Pulmonary artery endothelial cell (primary cell): Measurements from ENCODE around the gene INTS1. TPM values are rescaled to one million over a fixed set of nuclear protein-coding genes. Genes with fewer than 3 reads are reported as not detected.

Source experiments
- DNase-seq: peaks from one replicate; pipeline ENCODE4 v3.0.0-alpha.2; 2011; ENCODE audit warnings: low read depth, low spot score
- total RNA-seq: library from RNA; depleted of rRNA; stranded (reverse); fragments of >200 nt; gene quantifications from 2 replicates; pipeline ENCODE4 v1.2.3, GENCODE V29; 2014

The INTS1 gene
- total RNA-seq, 1 donor from 2014 or later: 38.6 TPM

DNA sequence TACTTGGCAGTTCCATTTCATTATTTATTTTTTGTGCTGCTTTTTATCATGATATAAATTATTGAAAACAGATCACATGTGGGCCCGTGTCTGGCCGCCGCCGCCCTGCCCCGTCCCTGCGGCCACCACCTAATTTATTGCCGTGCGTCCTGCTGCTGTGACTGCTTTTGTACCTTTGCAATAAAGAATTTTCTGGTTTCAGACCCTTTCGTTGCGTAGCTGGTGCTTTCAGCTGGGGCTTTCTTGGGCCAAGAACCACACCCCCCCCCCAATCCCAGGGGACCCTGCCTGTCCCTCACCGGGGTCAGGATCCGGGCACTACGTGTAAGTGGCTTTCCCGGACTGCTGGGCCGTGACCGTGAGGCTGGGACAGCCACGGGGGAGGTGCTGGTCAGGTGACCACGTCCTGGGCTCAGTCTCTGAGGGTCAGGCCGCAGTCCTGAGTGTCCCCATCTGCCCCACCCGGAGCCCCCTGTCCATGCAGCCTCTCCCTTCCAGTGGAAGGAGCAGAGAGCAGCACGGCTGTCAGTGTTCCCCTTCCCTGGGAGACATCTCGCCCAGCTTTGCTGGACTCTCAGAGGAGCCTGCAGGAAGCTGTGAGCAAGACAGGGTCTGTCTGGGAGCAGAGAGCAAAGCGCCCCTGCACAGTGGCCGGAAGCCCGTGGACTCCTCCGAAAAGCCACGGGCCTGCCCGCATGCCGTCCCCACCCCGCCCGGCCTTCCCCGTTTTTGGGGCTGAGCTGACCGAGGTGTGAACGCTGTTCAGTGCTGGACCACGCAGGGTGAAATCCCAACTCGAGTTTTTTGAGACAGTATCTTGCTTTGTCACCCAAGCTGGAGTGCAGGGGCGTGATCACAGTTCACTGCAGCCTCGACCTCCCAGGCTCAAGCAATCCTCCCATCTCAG lies 38.9 kb upstream of the INTS1 start:
- no peak for DNase-seq

GRCh38 chr7:1542329-1542728 lies 38.1 kb upstream of the INTS1 start:
- no peak for DNase-seq

DNA sequence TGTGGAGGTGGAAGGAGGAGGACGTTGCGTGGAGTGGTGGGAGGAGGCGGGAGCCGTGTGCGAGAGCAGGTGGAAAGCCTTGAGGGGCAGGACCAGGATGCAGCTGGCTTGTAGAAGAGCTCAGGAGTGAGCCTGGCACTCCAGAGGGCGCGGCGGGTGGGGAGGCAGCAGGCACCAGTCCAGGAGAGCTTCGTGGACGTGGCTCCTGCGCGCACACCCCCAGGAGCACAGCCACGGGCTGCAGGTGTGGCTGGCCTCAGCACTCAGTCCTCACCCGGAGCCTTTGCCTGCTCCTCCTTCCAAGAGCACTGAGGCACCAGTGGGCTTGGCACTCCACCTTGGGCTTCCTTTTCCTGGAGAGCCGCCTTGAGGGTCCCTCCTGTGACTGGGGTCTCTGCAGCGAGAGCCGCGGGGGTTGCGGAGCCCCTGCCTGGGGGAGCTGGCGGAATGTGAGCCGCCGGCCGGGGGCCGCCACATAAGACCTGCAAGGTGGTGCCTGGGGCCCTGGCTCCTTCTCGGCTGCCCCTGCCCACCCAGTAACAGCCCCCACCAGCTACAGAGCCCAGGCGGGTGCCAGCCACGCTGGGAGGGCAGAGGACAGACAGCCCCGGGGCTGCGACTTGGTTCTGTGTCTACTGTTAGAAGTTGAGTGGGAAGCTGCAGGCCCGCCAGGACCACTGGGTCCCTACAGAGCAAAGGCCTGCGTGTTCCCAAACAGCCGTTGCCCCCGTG lies 37.4 kb upstream of the INTS1 start:
- DNase-seq: no peak

- DNase-seq: no peak
Measured at GRCh38 chr7:1540776-1541271, 36.6 kb upstream of the INTS1 start.

GRCh38 chr7:1539882-1540775 lies 35.9 kb upstream of the INTS1 start:
- DNase-seq: no peak

DNA sequence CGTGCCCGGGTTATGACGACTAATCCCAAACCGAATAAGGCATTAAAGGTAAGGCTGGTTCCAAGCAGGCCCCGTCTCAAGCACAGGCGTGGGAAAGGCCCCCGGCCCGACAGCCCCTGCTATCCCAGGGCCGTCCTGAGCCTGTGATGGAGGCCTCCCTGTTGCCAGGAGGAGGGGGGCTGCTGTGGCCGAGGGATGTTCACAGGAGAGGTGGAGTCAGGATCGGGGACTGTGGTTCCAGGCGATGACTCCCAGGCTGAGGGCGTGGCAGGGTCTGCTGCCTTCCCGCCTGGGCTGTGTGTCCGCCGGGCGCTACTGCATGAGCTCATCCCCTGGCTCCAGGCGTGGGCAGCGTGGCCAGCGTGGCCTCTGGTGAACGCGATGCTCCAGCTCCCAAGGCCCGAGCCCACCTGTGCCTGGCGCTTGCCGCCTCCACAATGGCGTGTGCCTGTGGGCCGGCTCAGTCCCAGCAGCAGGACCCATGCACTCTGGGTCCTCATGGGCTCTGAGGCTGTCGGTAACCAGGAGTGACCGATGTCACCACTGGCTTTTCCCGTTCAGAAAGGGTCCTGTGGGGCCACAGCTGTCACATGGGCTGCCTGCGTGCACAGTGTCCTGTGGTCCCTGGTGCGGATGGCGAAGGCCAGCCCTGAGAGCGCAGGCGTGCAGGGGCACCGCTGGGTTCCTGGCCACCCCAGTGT lies 35.1 kb upstream of the INTS1 start:
- no peak for DNase-seq

- DNase-seq: no peak
Measured at GRCh38 chr7:1538544-1539180, 34.5 kb upstream of the INTS1 start.

- DNase-seq: peak; percentile 93
Measured at GRCh38 chr7:1537535-1538412, 33.6 kb upstream of the INTS1 start.

- DNase-seq: peak; percentile 96
Measured at GRCh38 chr7:1536743-1537534, 32.8 kb upstream of the INTS1 start.

DNA sequence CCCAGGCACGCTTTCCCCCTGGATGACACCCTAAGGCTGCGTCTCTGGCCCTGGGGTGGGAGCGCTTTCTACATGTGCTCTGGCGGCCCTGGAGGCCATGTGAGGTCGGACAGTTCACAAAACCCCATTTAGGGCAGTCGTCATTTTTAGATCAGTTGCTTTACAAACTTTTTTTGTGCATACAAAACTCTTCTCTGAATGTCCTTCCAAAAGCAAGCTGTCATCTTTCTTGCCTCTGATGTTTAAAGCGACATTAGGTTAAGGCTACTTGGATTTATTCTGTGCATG lies 32.2 kb upstream of the INTS1 start:
- no peak for DNase-seq

DNA sequence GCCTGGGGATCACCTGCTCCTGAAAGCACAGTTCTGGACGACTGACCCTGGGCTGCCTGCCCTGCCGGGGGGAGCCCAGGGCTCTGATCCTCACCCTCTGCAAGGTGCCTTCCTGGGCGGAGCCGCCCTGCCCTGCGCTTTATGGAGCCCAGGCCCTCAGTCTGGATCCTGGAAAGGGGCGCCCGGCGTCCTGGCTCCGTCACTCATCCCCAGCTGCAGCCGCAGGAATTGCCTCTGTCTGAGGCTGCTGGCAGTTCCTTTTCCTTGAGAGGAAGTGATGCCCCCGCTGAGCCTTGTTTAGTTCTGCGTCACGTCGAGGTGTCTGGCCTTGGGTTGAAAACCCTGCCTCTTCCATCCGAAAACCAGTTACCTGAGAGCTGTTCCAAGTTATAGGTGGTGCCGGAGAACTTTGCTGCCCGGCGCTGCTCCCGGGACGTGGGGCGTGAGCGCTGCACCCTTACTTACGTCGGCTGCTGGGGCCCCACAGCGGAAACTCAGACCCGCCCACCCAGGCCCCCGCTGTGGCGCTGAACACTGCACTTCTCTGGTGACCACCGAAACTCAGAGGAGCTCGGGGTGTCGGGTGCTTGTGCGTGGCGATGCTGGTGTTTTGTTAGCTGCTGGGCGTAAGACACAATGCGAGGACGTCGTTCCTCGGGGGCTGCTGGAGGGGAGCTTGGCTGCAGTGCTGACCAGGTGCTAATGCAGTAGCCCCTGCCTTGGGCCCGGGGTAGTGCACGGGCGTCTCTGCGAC lies 31.7 kb upstream of the INTS1 start:
- DNase-seq: no peak

- no peak for DNase-seq
Measured at GRCh38 chr7:1535100-1535458, 30.9 kb upstream of the INTS1 start.

DNA sequence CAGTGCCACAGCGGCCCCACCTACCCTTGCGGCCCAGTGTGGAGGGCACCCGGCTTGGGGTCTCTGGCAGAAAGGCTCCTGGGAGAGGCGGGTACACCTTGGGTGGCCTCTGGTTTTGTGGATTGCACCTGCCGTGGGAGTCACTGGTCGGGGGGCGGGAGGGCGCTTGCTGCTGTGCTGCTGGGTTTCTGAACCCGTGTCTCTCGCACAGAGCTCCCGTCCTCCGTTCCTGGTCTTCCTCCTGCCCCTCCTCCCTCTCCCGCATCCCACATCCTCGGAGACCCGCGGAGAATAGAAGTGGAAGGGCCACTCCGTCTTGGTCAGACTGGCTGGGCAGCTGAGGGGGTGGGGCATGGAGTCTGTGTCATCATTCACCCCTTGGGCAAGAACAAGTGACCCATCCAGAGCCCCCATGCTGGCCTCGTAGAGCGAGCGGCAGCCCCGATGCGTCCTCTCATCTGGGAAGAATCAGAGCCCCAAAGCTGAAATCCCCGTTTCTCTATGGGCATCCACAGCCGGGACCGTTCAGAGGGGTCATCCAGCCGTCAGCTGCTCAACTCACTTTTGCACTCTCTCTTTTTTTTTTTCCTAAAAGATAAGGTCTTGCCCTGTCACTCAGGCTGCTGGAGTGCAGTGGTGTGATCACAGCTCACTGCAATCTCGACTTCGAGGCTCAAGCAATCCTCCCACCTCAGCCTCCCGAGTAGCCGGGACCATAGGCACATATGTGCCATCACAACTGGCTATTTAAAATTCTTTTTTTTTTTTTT lies 30.3 kb upstream of the INTS1 start:
- no peak for DNase-seq

- DNase-seq: peak; percentile 82
Measured at GRCh38 chr7:1533547-1534329, 29.5 kb upstream of the INTS1 start.

- no peak for DNase-seq
Measured at GRCh38 chr7:1533255-1533546, 29.0 kb upstream of the INTS1 start.

GRCh38 chr7:1532456-1533254 lies 28.5 kb upstream of the INTS1 start:
- DNase-seq: peak; percentile 84
